Effector memory CD8-positive, alpha-beta T cell (primary cell): ENCODE results near the gene DHRS2.
A peak's percentile ranks its signal among the peaks of the same experiment; 100 is the strongest.
"Not testable (repeated sequence)": the region's sequence is repeated elsewhere in the genome, so short reads cannot be mapped to it uniquely, and the experiment has no call there.

Source experiments
- ATAC-seq: fragments of 150-1000 bp; cut with Tn5 transposase; replicated peaks from 2 replicates; pipeline ENCODE4 v1.10.0; 2021; ENCODE audit warnings: mild to moderate bottlenecking, moderate library complexity
- DNase-seq, 3 experiments: peaks; one replicate each; pipeline ENCODE4 v3.0.0; 2021
- H3K27ac Mint-ChIP-seq, 2 donors: one replicate each; pipeline ENCODE4 v1.8.0; 2022; ENCODE audit warnings: mild to moderate bottlenecking in 2 of 2, mixed read lengths in 2 of 2, moderate library complexity in 2 of 2
- H3K27me3 Mint-ChIP-seq, 2 donors: one replicate each; pipeline ENCODE4 v1.8.0; 2022; ENCODE audit warnings: mixed read lengths in 2 of 2
- H3K36me3 Mint-ChIP-seq: one replicate; pipeline ENCODE4 v1.8.0; 2022; ENCODE audit warnings: mild to moderate bottlenecking, moderate library complexity, mixed read lengths; ENCODE audit not compliant: insufficient read depth
- H3K4me1 Mint-ChIP-seq, 2 donors: one replicate each; pipeline ENCODE4 v1.8.0; 2022; ENCODE audit warnings: low read depth in 2 of 2, mixed read lengths in 2 of 2
- H3K4me3 Mint-ChIP-seq, 2 donors: one replicate each; pipeline ENCODE4 v1.8.0; 2022; ENCODE audit warnings: mild to moderate bottlenecking in 2 of 2, mixed read lengths in 2 of 2, moderate library complexity in 2 of 2
- H3K9me3 Mint-ChIP-seq, 2 donors: one replicate each; pipeline ENCODE4 v1.8.0; 2022; ENCODE audit warnings: mixed read lengths in 2 of 2

Gene DHRS2

GRCh38 chr14:23631702-23632460 is 4.3 kb upstream of the DHRS2 start:
- Mint-ChIP-seq H3K27ac (peak overlapping the region in 1 of 2 donors; percentile 65), H3K4me1 (peaks cover 4 to 5% of the 10 kb centered on the region in 2 donors), H3K4me3 (peak overlapping the region in 1 of 2 donors; percentile 71), H3K9me3 (no peaks in the 10 kb centered on the region), H3K27me3 (peaks cover 6 to 9% of the 10 kb centered on the region in 2 donors), H3K36me3 (no peaks in the 10 kb centered on the region)
- peak; percentile 68 to 72 (median 71) for DNase-seq
- peak; percentile 78 for ATAC-seq

- peak overlapping the region in 1 of 2 donors; percentile 71 for H3K4me3 Mint-ChIP-seq
- DNase-seq (no peak), ATAC-seq (no peak)
- peaks cover 4 to 5% of the 10 kb centered on the region in 2 donors for H3K4me1 Mint-ChIP-seq
- peak overlapping the region in 1 of 2 donors; percentile 65 for H3K27ac Mint-ChIP-seq
- H3K27me3 Mint-ChIP-seq, result peaks cover 3 to 4% of the 10 kb centered on the region in 2 donors
- H3K36me3 Mint-ChIP-seq, result no peaks in the 10 kb centered on the region
- no peaks in the 10 kb centered on the region for H3K9me3 Mint-ChIP-seq
Observed at GRCh38 chr14:23632461-23633159, 3.6 kb upstream of the DHRS2 start.

GRCh38 chr14:23633160-23633701 is 2.9 kb upstream of the DHRS2 start:
- no peak for DNase-seq
- no peak for ATAC-seq
- Mint-ChIP-seq H3K27me3 (no peaks in the 10 kb centered on the region), H3K9me3 (no peaks in the 10 kb centered on the region), H3K4me1 (peaks cover 4 to 5% of the 10 kb centered on the region in 2 donors), H3K4me3 (no peak overlapping the region), H3K36me3 (no peaks in the 10 kb centered on the region), H3K27ac (peak overlapping the region; percentile 23 to 30)

DNA sequence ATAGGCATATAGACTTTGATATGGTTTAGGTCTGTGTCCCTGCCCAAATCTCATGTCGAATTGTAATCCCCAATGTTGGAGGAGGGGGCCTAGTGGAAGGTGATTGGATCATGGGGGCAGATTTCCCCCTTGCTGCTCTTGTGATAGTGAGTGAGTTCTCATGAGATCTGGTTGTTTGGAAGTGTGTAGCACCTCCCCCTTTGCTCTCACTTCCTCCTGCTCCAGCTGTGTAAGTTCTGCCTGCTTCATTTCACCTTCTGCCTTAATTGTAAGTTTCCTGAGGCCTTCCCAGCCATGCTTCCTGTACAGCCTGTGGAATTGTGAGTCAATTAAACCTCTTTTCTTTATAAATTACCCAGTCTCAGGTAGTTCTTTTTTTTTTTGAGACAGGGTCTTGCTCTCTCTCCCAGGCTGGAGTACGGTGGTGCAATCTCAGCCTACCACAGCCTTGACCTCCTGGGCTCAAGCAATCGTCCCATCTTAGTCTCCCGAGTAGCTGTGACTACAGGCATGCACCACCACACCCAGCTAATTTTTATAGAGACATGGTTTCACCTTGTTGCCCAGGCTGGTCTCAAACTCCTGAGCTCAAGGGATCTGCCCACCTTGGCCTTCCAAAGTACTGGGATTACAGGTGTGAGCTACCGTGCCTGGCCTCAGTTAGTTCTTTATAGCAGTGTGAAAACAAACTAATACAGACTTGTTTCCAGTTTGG is 1.3 kb upstream of the DHRS2 start:
- not testable (repeated sequence) for ATAC-seq, H3K4me1 Mint-ChIP-seq, H3K4me3 Mint-ChIP-seq, H3K27ac Mint-ChIP-seq, H3K27me3 Mint-ChIP-seq, DNase-seq, H3K9me3 Mint-ChIP-seq, H3K36me3 Mint-ChIP-seq

DNA sequence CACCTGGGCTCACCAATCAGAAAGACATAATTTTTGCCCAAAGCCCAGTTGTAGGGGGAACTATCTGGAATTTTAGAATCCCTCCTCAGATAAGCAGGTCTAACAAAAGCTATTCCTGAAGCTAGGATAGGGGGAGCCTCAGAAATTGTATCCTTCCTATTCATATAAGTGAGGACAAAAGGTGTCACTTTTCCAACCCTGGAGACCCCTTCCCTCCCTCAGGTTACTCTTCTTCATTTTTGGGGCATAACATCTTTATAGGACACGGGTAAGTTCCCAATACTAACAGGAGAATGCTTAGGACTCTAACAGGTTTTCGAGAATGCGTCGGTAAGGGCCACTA is 1.1 kb downstream of the DHRS2 start:
- ATAC-seq, DNase-seq, H3K4me1 Mint-ChIP-seq, H3K36me3 Mint-ChIP-seq, H3K27me3 Mint-ChIP-seq, H3K9me3 Mint-ChIP-seq, H3K27ac Mint-ChIP-seq, H3K4me3 Mint-ChIP-seq: not testable (repeated sequence)

GRCh38 chr14:23637655-23638413 is 1.7 kb downstream of the DHRS2 start:
- ATAC-seq, DNase-seq, H3K36me3 Mint-ChIP-seq, H3K9me3 Mint-ChIP-seq, H3K4me1 Mint-ChIP-seq, H3K4me3 Mint-ChIP-seq, H3K27ac Mint-ChIP-seq, H3K27me3 Mint-ChIP-seq: not testable (repeated sequence)

DNA sequence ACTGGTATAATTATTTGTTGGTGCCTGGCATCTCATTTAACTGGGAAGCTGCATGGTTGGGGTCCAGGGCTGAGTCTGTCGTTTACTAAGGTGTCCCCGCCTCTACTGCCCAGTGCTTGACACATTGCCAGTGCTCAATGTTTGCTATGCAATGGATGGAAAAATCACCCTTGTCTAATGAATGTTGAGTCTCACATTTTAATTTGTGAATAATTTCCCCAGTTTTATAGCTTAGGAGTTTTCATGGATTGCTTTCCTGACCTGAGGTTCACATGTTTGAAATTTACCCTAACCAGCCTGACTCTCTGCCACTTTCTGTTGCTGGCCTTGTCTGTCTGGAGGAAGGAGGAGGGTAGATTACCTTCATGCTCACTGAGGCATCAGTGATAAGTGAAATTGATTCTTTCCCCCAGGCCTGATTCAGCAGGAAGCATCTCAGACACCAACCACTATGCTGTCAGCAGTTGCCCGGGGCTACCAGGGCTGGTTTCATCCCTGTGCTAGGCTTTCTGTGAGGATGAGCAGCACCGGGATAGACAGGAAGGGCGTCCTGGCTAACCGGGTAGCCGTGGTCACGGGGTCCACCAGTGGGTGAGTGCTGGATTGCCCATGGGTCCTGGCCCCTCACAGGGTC is 2.4 kb downstream of the DHRS2 start:
- Mint-ChIP-seq H3K9me3 (no peaks in the 10 kb centered on the region), H3K4me3 (no peak overlapping the region), H3K4me1 (peaks cover 0 to 3% of the 10 kb centered on the region in 2 donors), H3K27me3 (no peaks in the 10 kb centered on the region), H3K36me3 (no peaks in the 10 kb centered on the region), H3K27ac (peak overlapping the region in 1 of 2 donors; percentile 35)
- ATAC-seq (no peak), DNase-seq (no peak)

DNA sequence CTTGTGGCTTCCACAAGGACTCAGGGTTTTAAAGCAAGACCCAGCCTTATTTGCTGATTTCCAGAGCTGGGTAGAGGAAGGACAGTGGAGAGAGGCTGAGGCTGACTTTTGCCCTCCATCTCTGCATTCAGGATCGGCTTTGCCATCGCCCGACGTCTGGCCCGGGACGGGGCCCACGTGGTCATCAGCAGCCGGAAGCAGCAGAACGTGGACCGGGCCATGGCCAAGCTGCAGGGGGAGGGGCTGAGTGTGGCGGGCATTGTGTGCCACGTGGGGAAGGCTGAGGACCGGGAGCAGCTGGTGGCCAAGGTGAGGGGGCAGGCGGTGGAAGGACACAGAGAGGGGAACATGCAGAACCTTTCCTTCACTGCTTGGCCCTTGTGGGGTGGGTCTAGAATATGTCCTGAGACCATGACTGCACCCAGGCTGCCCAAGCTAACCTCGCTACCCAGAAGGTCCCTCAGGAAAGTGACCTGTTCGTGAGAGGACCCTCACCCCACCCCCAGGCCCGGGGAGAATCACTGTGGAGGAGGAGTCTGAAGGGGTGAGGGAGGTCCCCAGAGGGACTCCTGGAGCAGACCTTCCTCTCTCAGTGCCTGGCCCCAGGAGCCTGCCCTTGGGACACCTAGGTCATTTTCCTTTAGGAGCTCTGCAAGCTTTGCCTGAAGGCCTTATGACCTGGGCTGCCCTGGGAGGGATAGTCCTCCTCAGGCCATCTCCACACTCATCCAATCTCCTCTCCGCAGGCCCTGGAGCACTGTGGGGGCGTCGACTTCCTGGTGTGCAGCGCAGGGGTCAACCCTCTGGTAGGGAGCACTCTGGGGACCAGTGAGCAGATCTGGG is 3.1 kb downstream of the DHRS2 start:
- no peak for DNase-seq
- H3K4me3 Mint-ChIP-seq, result no peak overlapping the region
- no peaks in the 10 kb centered on the region for H3K36me3 Mint-ChIP-seq
- H3K9me3 Mint-ChIP-seq, result no peaks in the 10 kb centered on the region
- ATAC-seq, result no peak
- peaks cover 0 to 3% of the 10 kb centered on the region in 2 donors for H3K4me1 Mint-ChIP-seq
- no peaks in the 10 kb centered on the region for H3K27me3 Mint-ChIP-seq
- peak overlapping the region in 1 of 2 donors; percentile 35 for H3K27ac Mint-ChIP-seq

- peaks cover 0 to 3% of the 10 kb centered on the region in 2 donors for H3K4me1 Mint-ChIP-seq
- ATAC-seq (no peak), DNase-seq (no peak)
- peaks cover 0 to 5% of the 10 kb centered on the region in 2 donors for H3K27me3 Mint-ChIP-seq
- H3K27ac Mint-ChIP-seq, result no peak overlapping the region
- no peaks in the 10 kb centered on the region for H3K36me3 Mint-ChIP-seq
- no peaks in the 10 kb centered on the region for H3K9me3 Mint-ChIP-seq
- H3K4me3 Mint-ChIP-seq, result no peak overlapping the region
Observed at GRCh38 chr14:23639891-23640523, 3.8 kb downstream of the DHRS2 start.

GRCh38 chr14:23640524-23641141 is 4.5 kb downstream of the DHRS2 start:
- ATAC-seq, result no peak
- DNase-seq, result no peak
- Mint-ChIP-seq H3K36me3 (no peaks in the 10 kb centered on the region), H3K4me1 (peaks cover 0 to 3% of the 10 kb centered on the region in 2 donors), H3K27me3 (peaks cover 0 to 11% of the 10 kb centered on the region in 2 donors), H3K27ac (no peak overlapping the region), H3K9me3 (no peaks in the 10 kb centered on the region), H3K4me3 (no peak overlapping the region)

- DNase-seq, result no peak
Observed at GRCh38 chr14:23641180-23641914, 5.2 kb downstream of the DHRS2 start.

More at GRCh38 chr14:23641180-23641914, 5.2 kb downstream of the DHRS2 start:
- peaks cover 0 to 11% of the 10 kb centered on the region in 2 donors for H3K27me3 Mint-ChIP-seq
- no peak overlapping the region for H3K27ac Mint-ChIP-seq
- H3K4me1 Mint-ChIP-seq, result peaks cover 0 to 3% of the 10 kb centered on the region in 2 donors
- H3K36me3 Mint-ChIP-seq, result no peaks in the 10 kb centered on the region
- H3K4me3 Mint-ChIP-seq, result no peak overlapping the region
- H3K9me3 Mint-ChIP-seq, result no peaks in the 10 kb centered on the region
- ATAC-seq, result no peak
